ENCODE results near the gene MCOLN1. TPM values are rescaled to one million over a fixed set of nuclear protein-coding genes. Genes with fewer than 3 reads are reported as not detected.
A peak's percentile ranks its signal among the peaks of the same experiment; 100 is the strongest.

MCOLN1 gene
- total RNA-seq: 10 to 100 TPM; 10.6 to 11.9 TPM

DNA sequence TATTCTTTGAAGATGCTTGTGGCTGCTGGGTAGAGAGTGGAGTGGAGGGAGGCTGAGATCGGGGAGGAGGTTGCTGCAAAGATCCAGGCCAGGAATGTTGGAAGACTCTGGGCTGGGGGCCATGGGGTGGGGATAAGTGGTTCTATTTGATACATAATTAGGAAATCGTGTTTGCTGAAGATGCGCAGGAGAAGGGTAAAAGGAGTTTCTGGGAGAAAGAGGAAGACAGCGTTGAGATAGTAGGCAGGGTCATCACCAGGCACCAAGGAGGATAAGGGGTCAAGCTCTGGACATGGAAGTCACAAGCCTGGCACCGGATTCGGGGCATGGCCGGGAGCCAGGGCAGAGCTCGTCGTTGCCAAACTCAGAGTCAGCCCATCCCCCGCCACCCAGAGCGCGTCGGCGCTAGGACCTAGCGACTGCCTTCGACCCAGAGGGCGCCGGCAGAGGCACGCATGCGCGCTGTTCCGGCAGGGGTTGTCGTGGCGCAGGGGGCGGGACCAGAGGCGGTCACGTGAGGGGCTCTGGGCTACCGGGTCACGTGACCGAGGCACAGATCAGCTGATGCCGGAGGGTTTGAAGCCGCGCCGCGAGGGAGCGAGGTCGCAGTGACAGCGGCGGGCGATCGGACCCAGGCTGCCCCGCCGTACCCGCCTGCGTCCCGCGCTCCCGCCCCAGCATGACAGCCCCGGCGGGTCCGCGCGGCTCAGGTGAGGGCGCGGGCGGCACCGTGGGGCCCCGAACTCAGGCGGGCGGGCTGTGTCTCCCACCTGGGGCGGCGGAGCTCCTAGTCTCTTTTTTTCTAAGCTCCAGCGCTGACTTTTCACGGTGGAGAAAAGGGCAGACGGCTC lies at the start of gene MCOLN1:
Gene MCOLN1, plus strand, starts transcription at position 553 of the 851 bp plus-strand sequence. Its CDS starts 127 bp downstream, at position 680.
- intact Hi-C loops (cut with DNase I): no loop called here
- peak within 1 kb of the TSS in 2 of 4 donors; percentile 14 to 35 for H3K27ac ChIP-seq
- H3K4me1 ChIP-seq: peaks cover 20% of the 10 kb centered on the region
- peak within 1 kb of the TSS; percentile 30 to 87 for H3K4me3 ChIP-seq
- H3K9me3 ChIP-seq: no peaks in the 10 kb centered on the region
- ATAC-seq (peak; percentile 95), DNase-seq (peak; percentile 99 to 100 (median 100))
- no peaks in the 10 kb centered on the region for H3K27me3 ChIP-seq
- WGBS, 2 donors: 0 to 4% methylated on average over 14 to 65 of the region's 65 CpGs
- peak in 2 of 3 donors; percentile 50 to 54 for TF ChIP-seq POLR2A (IDR thresholded peaks at IDR 0.05)
- TF ChIP-seq, protein P1, sequence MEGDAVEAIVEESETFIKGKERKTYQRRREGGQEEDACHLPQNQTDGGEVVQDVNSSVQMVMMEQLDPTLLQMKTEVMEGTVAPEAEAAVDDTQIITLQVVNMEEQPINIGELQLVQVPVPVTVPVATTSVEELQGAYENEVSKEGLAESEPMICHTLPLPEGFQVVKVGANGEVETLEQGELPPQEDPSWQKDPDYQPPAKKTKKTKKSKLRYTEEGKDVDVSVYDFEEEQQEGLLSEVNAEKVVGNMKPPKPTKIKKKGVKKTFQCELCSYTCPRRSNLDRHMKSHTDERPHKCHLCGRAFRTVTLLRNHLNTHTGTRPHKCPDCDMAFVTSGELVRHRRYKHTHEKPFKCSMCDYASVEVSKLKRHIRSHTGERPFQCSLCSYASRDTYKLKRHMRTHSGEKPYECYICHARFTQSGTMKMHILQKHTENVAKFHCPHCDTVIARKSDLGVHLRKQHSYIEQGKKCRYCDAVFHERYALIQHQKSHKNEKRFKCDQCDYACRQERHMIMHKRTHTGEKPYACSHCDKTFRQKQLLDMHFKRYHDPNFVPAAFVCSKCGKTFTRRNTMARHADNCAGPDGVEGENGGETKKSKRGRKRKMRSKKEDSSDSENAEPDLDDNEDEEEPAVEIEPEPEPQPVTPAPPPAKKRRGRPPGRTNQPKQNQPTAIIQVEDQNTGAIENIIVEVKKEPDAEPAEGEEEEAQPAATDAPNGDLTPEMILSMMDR (IDR thresholded peaks at IDR 0.05): peak in 2 of 7 experiments; percentile 3 to 40
- H3K36me3 ChIP-seq (replicated peaks in 1 of 2; ENCODE audit: insufficient read depth in 1 of 2, low read depth in 2 of 2): peaks cover 0 to 2% of the 10 kb centered on the region in 2 donors

DNA sequence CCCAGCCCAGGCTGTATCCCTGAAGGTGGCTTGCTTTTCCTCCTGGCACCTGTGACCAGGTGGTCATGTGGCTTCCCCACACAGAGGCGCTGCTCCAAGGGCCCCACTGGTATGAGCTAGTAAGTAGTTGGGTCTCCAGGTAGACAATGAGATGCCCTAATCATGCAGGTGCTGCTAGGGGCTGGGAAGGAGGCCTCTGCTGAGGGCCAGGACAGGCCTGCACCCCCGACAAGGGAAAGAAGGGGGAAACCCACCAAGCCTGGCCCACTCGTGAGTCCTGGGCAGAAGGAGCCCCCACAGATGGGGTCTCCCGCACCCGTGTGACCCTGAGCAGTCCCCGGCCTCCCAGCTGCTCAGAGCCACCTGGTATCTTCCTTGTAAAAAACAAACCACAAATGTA lies 46.8 kb upstream of the MCOLN1 start:
- ATAC-seq (no peak), DNase-seq (no peak)
- TF ChIP-seq, protein P1 (IDR thresholded peaks at IDR 0.05): no peak
- no peak for TF ChIP-seq POLR2A (IDR thresholded peaks at IDR 0.05)
- Histone ChIP-seq H3K9me3 (no peaks in the 10 kb centered on the region), H3K36me3 (replicated peaks in 1 of 2; ENCODE audit: insufficient read depth in 1 of 2, low read depth in 2 of 2) (peaks cover 0 to 1% of the 10 kb centered on the region in 2 donors), H3K4me1 (peaks cover 9% of the 10 kb centered on the region), H3K27me3 (no peaks in the 10 kb centered on the region), H3K27ac (no peak overlapping the region), H3K4me3 (no peak overlapping the region)
- WGBS, 2 donors: 80 to 81% methylated on average over 3 to 5 of the region's 6 CpGs
- intact Hi-C loops (cut with DNase I): no loop called here

DNA sequence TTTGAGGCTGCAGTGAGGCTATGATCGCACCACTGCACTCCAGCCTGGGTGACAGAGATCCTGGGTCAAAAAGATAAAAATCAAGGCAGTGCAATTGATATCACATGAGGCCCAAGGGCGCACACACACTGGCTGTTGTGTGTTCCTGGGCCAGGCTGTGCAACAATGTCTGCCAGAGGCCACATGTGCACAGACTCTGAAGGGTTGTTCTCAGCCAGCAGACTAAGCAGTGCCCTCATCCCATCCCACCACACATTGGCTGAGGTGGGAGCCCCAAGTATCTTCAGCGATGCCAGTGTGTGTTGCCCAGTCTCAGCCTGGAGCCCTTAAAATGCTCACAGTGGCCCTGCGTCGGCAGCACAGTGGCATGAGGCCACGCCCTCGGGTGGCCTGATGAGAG lies 46.2 kb upstream of the MCOLN1 start:
- 88 to 91% methylated on average over 6 to 7 of the region's 7 CpGs for WGBS, 2 donors
- Histone ChIP-seq H3K27me3 (no peaks in the 10 kb centered on the region), H3K27ac (no peak overlapping the region), H3K36me3 (replicated peaks in 1 of 2; ENCODE audit: insufficient read depth in 1 of 2, low read depth in 2 of 2) (no peaks in the 10 kb centered on the region), H3K4me1 (peaks cover 3% of the 10 kb centered on the region), H3K4me3 (no peak overlapping the region), H3K9me3 (no peaks in the 10 kb centered on the region)
- intact Hi-C loops (cut with DNase I): no loop called here
- TF ChIP-seq, protein P1 (IDR thresholded peaks at IDR 0.05): no peak
- no peak for TF ChIP-seq POLR2A (IDR thresholded peaks at IDR 0.05)
- ATAC-seq: no peak
- no peak for DNase-seq

DNA sequence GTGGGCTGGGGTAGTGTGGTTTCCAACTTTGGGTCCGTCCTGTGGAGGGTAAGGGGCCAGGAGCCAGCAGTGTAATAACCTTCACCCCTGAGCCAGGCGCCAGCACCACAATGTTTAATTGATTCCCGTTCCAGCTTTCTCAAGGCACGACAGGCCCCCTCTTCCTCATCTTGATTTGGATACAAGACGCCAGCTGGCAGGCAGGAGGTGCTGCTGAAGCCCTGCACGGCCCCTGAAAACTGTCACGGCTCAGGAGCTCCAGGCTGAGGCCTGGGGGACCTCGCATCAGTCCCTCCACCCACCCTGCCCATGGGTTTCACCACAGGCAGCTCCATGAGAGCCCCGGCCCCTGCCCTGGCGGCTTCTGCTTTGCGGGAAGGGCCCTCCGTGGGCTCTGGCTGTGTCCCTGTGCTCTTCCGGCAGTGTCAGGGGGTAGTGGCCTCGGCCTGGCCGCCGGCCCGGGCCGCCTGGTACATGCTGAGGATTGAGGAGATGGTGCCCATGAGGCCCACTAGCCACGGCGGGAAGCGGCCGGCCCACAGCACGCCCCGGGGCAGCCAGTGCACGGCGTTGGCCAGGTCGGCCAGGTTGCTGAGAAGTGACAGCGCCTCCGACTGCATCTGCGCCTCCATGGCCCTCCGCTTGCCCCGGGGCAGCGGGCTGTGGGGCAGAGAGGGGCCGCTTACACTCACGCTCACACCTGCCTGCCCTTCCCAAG lies 45.5 kb upstream of the MCOLN1 start:
- Histone ChIP-seq H3K27me3 (no peaks in the 10 kb centered on the region), H3K36me3 (replicated peaks in 1 of 2; ENCODE audit: insufficient read depth in 1 of 2, low read depth in 2 of 2) (no peaks in the 10 kb centered on the region), H3K4me1 (no peaks in the 10 kb centered on the region), H3K4me3 (no peak overlapping the region), H3K9me3 (no peaks in the 10 kb centered on the region), H3K27ac (no peak overlapping the region)
- WGBS, 2 donors: 83 to 88% methylated on average over 19 to 34 of the region's 35 CpGs
- TF ChIP-seq, protein P1 (IDR thresholded peaks at IDR 0.05): no peak
- no peak for TF ChIP-seq POLR2A (IDR thresholded peaks at IDR 0.05)
- DNase-seq (no peak), ATAC-seq (no peak)
- intact Hi-C loops (cut with DNase I): no loop called here
